GM12873 (cell line): ENCODE data around the gene TPD52L1.

Source experiments
- CTCF ChIP-seq: IDR thresholded peaks from 2 replicates; pipeline ENCODE4 v1.5.1; 2012; ENCODE audit warnings: low read depth, mild to moderate bottlenecking, moderate library complexity, low read length, control low read depth; ENCODE audit not compliant: insufficient read depth; ENCODE audit errors: missing control alignments

The TPD52L1 gene

GRCh38 chr6:125166711-125167110, 13.1 kb downstream of the TPD52L1 start:
- TF ChIP-seq CTCF: no peak

GRCh38 chr6:125167579-125167978, 14.0 kb downstream of the TPD52L1 start:
- no peak for TF ChIP-seq CTCF

GRCh38 chr6:125169058-125169457, 15.5 kb downstream of the TPD52L1 start:
- no peak for TF ChIP-seq CTCF

- no peak for TF ChIP-seq CTCF
Measured at GRCh38 chr6:125169522-125169921, 15.9 kb downstream of the TPD52L1 start.

- no peak for TF ChIP-seq CTCF
Measured at GRCh38 chr6:125170376-125170775, 16.8 kb downstream of the TPD52L1 start.

- no peak for TF ChIP-seq CTCF
Measured at GRCh38 chr6:125173341-125174095, 19.9 kb downstream of the TPD52L1 start.

GRCh38 chr6:125174626-125175025, 21.1 kb downstream of the TPD52L1 start:
- TF ChIP-seq CTCF: no peak
